Measurements from ENCODE around the gene TLX2. TPM values are rescaled to one million over a fixed set of nuclear protein-coding genes. Genes with fewer than 3 reads are reported as not detected.

Gene TLX2
- total and polyA plus RNA-seq, 2 of the 8 experiments (the other 6 are each of a cell fraction or from before 2014, with no cell fraction given) = 0.06 to 0.17 TPM

DNA sequence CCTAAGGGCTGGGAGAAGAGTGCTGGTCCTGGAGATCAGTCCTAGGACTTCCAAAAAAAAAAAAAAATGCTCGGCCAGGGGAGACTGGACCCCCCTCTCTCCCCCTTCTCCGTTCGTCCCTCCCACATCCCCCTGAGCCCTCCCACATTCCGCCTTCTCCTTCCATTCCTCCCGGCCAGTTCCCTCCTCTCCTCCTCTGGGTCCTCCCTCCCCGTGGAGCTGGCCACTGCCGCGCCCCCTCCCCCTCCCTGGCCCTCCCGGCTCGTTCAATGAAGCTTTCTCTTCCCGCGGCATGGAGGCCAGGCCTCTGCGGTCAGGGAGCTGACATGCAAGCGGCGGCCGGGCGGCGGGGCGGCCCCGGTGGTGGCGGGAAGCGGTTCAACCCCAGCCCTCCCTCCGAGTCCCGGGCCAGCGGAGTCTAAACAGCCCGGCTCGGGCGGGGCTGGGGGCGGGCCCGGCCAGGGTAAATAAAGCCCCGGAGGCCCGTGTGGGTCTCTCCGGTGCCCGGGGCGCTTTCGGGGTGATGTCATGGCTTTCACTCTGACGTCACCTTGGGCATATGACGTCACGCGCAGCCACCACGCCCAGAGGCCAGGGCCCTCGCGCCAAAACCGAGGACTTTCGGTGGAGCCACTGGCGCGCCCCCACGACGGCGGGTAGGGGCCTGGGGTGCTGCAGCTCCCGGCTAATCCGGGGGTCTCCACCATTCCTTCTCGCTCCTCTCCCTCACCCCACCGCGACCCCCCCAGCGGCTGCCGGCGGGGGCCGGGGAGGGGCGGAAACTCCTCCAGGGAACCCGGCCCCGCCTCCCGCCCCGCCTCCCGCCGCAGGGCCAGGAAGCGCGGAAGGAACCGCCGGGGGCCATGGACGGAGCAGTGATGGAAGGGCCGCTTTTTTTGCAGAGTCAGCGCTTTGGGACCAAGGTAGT, 39.9 kb downstream of the TLX2 start, which contains the start of the genes DOK1 and LOXL3:
Gene DOK1, plus strand, starts transcription at position 829 of the 928 bp plus-strand sequence. Its CDS starts 35 bp downstream, at position 864.
Gene LOXL3, minus strand, starts transcription at position 51 of the 928 bp plus-strand sequence. CDS start 1,308 bp downstream, outside the sequence.
- H2AFZ ChIP-seq (ENCODE audit: low read length) = peak within 1 kb of the TSS; percentile 84
- TF ChIP-seq KDM4A (IDR thresholded peaks at IDR 0.05; ENCODE audit: low read depth, low read length, severe bottlenecking) (peak; percentile 43), POLR2AphosphoS5 (IDR thresholded peaks at IDR 0.05; ENCODE audit: low read depth, low read length) (peak; percentile 31), ZNF274 (IDR thresholded peaks at IDR 0.05; ENCODE audit: borderline replicate concordance, extremely low read depth, low read length) (no peak), GTF2F1 (IDR thresholded peaks at IDR 0.05; ENCODE audit: borderline replicate concordance, low read depth, low read length) (no peak)
- TF ChIP-seq, protein P1, sequence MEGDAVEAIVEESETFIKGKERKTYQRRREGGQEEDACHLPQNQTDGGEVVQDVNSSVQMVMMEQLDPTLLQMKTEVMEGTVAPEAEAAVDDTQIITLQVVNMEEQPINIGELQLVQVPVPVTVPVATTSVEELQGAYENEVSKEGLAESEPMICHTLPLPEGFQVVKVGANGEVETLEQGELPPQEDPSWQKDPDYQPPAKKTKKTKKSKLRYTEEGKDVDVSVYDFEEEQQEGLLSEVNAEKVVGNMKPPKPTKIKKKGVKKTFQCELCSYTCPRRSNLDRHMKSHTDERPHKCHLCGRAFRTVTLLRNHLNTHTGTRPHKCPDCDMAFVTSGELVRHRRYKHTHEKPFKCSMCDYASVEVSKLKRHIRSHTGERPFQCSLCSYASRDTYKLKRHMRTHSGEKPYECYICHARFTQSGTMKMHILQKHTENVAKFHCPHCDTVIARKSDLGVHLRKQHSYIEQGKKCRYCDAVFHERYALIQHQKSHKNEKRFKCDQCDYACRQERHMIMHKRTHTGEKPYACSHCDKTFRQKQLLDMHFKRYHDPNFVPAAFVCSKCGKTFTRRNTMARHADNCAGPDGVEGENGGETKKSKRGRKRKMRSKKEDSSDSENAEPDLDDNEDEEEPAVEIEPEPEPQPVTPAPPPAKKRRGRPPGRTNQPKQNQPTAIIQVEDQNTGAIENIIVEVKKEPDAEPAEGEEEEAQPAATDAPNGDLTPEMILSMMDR (IDR thresholded peaks at IDR 0.05; ENCODE audit: control extremely low read depth in 1 of 3, insufficient read depth in 1 of 3, low read depth in 1 of 3, low read length in 3 of 3) = no peak
- TF ChIP-seq, protein P2, sequence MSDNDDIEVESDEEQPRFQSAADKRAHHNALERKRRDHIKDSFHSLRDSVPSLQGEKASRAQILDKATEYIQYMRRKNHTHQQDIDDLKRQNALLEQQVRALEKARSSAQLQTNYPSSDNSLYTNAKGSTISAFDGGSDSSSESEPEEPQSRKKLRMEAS (IDR thresholded peaks at IDR 0.05) = no peak; the same call in 1 of the 2 replicates

More for the DNA sequence above, 39.9 kb downstream of the TLX2 start, which contains the start of the genes DOK1 and LOXL3:
- Histone ChIP-seq H2BK20ac (ENCODE audit: low read length) (peak within 1 kb of the TSS; percentile 9; the same call in 1 of the 2 replicates), H3K18ac (ENCODE audit: extremely low read depth, low read length) (peak within 1 kb of the TSS; percentile 87), H3K4ac (replicated peaks; ENCODE audit: insufficient read length, low read depth, low read length) (no peak within 1 kb of the TSS), H3K14ac (ENCODE audit: insufficient read length) (peak within 1 kb of the TSS; percentile 53), H3K36me3 (ENCODE audit: control insufficient read depth in 2 of 4, insufficient read depth in 4 of 4, low read length in 3 of 4) (peaks cover 0 to 3% (median 0%) of the 10 kb centered on the region in 4 experiments; a peak in 1 of 8 replicates), H4K20me1 (replicated peaks in 1 of 2; ENCODE audit: control insufficient read depth in 1 of 2, insufficient read depth in 2 of 2, low read length in 2 of 2) (peaks cover 2 to 4% of the 10 kb centered on the region in 2 experiments), H4K5ac (ENCODE audit: insufficient read length, low read depth, low read length) (peak within 1 kb of the TSS; percentile 70), H2BK5ac (ENCODE audit: low read depth, low read length) (peak within 1 kb of the TSS; percentile 79; the same call in 1 of the 2 replicates), H3K56ac (replicated peaks; ENCODE audit: insufficient read length, low read depth, low read length) (peak within 1 kb of the TSS; percentile 56), H3K23me2 (ENCODE audit: low read depth, low read length) (peaks cover 22% of the 10 kb centered on the region), H3K23ac (ENCODE audit: insufficient read length) (no peak within 1 kb of the TSS), H3K27me3 (replicated peaks in 1 of 4; ENCODE audit: control insufficient read depth in 3 of 4, extremely low read depth in 1 of 4, insufficient read depth in 3 of 4, low read length in 3 of 4) (peaks cover 4 to 56% (median 39%) of the 10 kb centered on the region in 4 experiments), H3K4me3 (ENCODE audit: extremely low read depth in 1 of 4, insufficient read depth in 2 of 4, low read depth in 3 of 4, low read length in 4 of 4) (peak within 1 kb of the TSS; percentile 83 to 94 (median 90)), H4K8ac (ENCODE audit: extremely low read depth, insufficient read depth, low read length) (peak within 1 kb of the TSS; percentile 94), H3K9ac (replicated peaks in 1 of 4; ENCODE audit: extremely low read depth in 1 of 4, low read depth in 3 of 4, low read length in 3 of 4) (peak within 1 kb of the TSS; percentile 49 to 77 (median 58); a peak in 6 of 7 replicates), H3K4me1 (replicated peaks in 1 of 4; ENCODE audit: control insufficient read depth in 3 of 4, insufficient read depth in 4 of 4, low read length in 3 of 4) (peaks cover 4 to 14% (median 8%) of the 10 kb centered on the region in 4 experiments), H4K91ac (replicated peaks; ENCODE audit: insufficient read length, low read length) (no peak within 1 kb of the TSS), H2AK5ac (ENCODE audit: low read depth, low read length) (no peak within 1 kb of the TSS), H2BK15ac (ENCODE audit: low read length) (peak within 1 kb of the TSS; percentile 53; the same call in 1 of the 2 replicates), H3K9me3 (ENCODE audit: insufficient read depth in 2 of 2, low read depth in 1 of 2, low read length in 1 of 2) (no peaks in the 10 kb centered on the region), H3K27ac (ENCODE audit: low read depth, low read length) (0 out of 2 replicates have a peak within 1 kb of the TSS, but pooled peaks have one; percentile 11), H2BK120ac (replicated peaks; ENCODE audit: low read depth, low read length) (peak within 1 kb of the TSS; percentile 41), H3K4me2 (ENCODE audit: insufficient read depth in 1 of 2, low read depth in 2 of 2, low read length in 2 of 2) (peak within 1 kb of the TSS; percentile 93 to 94), H3K79me2 (ENCODE audit: control insufficient read depth in 1 of 2, insufficient read depth in 2 of 2, low read length in 2 of 2) (no peaks in the 10 kb centered on the region), H2BK12ac (ENCODE audit: low read depth, low read length) (peak within 1 kb of the TSS; percentile 80), H3K79me1 (ENCODE audit: low read depth, low read length) (no peaks in the 10 kb centered on the region; the same call in 1 of the 2 replicates)
- ChIA-PET POLR2A (ENCODE audit: partially characterized antibody) (interaction anchor here (0.6 to 2.6 kb wide), 13 partner anchors 16 to 281 kb away, joined by 3 to 16 read pairs (median 4); partner anchors contain the start of genes AUP1, CCDC142, HTRA2 and PCGF1), CTCF (ENCODE audit: partially characterized antibody) (interaction anchor here (0.7 to 2.3 kb wide), 4 partner anchors 18 to 71 kb away, joined by 3 to 10 read pairs (median 4); partner anchors contain the start of genes CCDC142 and TTC31)
- 0% methylated on average over 46 of the region's 73 CpGs; no CpG with 5 or more reads in 1 of the 2 experiments for WGBS, 2 experiments (ENCODE audit: extremely low coverage in 1 of 2, insufficient coverage in 1 of 2, insufficient read length in 1 of 2, insufficient replicate concordance in 2 of 2, low coverage in 1 of 2, low lambda C conversion rate in 2 of 2, missing lambda C conversion rate in 1 of 2)
- FAIRE-seq = no peak
- peak in 1 of 2 experiments; percentile 95 for DNase-seq (ENCODE audit: low read depth in 1 of 2, low spot score in 2 of 2)

Measured in H1 (cell line).